PC-9 (cell line): ENCODE measurements around the gene CHPF2. TPM values are rescaled to one million over a fixed set of nuclear protein-coding genes. Genes with fewer than 3 reads are reported as not detected.

Source experiments
- BruUV-seq: library from RNA; stranded (reverse); fragments of 400-500 nt; replicated peaks from 2 replicates; lab custom pipeline; 2021; lab: Mats Ljungman, UMichigan
- CTCF ChIA-PET: fragments of 300-600 bp; sonication (Branson Sonifier 250); formaldehyde crosslinking; loops from one replicate; lab custom pipeline; 2022; ENCODE audit warnings: antibody characterized with exemption; lab: Charles Lee
- POLR2A ChIA-PET: fragments of 300-600 bp; sonication (Branson Sonifier 250); formaldehyde crosslinking; loops from one replicate; lab custom pipeline; 2022; ENCODE audit warnings: antibody characterized with exemption; ENCODE audit not compliant: unreplicated experiment; lab: Charles Lee
- DNase-seq, 2 experiments: peaks; one replicate each; pipeline versions ENCODE4 v3.0.0 to v3.0.0-alpha.2; 2015 to 2022; ENCODE audit warnings: mixed read lengths in 1 of 2
- H2AFZ ChIP-seq: fragments of 200-600 bp; sonication (generic); 2 replicates; pipeline ENCODE4 v1.8.1; 2017; ENCODE audit warnings: antibody characterized with exemption
- H3F3A ChIP-seq: fragments of 200-600 bp; sonication (generic); 2 replicates; pipeline ENCODE4 v1.8.1; 2017; ENCODE audit warnings: antibody characterized with exemption, mild to moderate bottlenecking, low read depth; ENCODE audit not compliant: insufficient read depth
- H3K27ac ChIP-seq: fragments of 200-600 bp; sonication (generic); 2 replicates; pipeline ENCODE4 v1.6.1; 2016; ENCODE audit warnings: mixed run types
- H3K27me3 ChIP-seq: fragments of 200-600 bp; sonication (generic); 2 replicates; pipeline ENCODE4 v1.6.1; 2016; ENCODE audit warnings: low read depth, mixed run types; ENCODE audit not compliant: insufficient read depth
- H3K36me3 ChIP-seq: fragments of 200-600 bp; sonication (generic); 2 replicates; pipeline ENCODE4 v1.6.1; 2016; ENCODE audit warnings: low read depth, mixed run types
- H3K4me1 ChIP-seq: fragments of 200-600 bp; sonication (generic); replicated peaks from 2 replicates; pipeline ENCODE4 v1.6.1; 2016; ENCODE audit warnings: mixed run types; ENCODE audit not compliant: insufficient read depth
- H3K4me2 ChIP-seq: fragments of 200-600 bp; sonication (generic); 2 replicates; pipeline ENCODE4 v1.6.1; 2017; ENCODE audit warnings: mixed run types
- H3K4me3 ChIP-seq: fragments of 200-600 bp; sonication (generic); 2 replicates; pipeline ENCODE4 v1.6.1; 2016; ENCODE audit warnings: mixed run types
- H3K79me2 ChIP-seq: fragments of 200-600 bp; sonication (generic); 2 replicates; pipeline ENCODE4 v1.6.1; 2017; ENCODE audit warnings: low read depth, mixed run types
- H3K9me2 ChIP-seq: fragments of 200-600 bp; sonication (generic); 2 replicates; pipeline ENCODE4 v1.8.1; 2017; ENCODE audit warnings: mild to moderate bottlenecking; ENCODE audit not compliant: insufficient read depth
- H3K9me3 ChIP-seq: fragments of 200-600 bp; sonication (generic); 2 replicates; pipeline ENCODE4 v1.8.1; 2016; ENCODE audit warnings: low read depth; ENCODE audit not compliant: insufficient read depth
- H4K20me1 ChIP-seq: fragments of 200-600 bp; sonication (generic); 2 replicates; pipeline ENCODE4 v1.8.1; 2017; ENCODE audit not compliant: insufficient read depth
- EZH2 ChIP-seq: fragments of 200-600 bp; sonication (generic); IDR thresholded peaks from 2 replicates; pipeline ENCODE4 v1.8.0; 2017; ENCODE audit warnings: antibody characterized with exemption, low read depth
- intact Hi-C: fragments of 100-400 bp; cut with micrococcal nuclease; formaldehyde crosslinking; loops from one replicate; pipeline ENCODE4 v1.10.0; 2022; ENCODE audit not compliant: unreplicated experiment
- total RNA-seq: library from RNA; stranded (reverse); gene quantifications from 2 replicates; pipeline ENCODE4 v1.2.3, GENCODE V29; 2021
- TF ChIP-seq, protein P1 (sequence below): fragments of 200-600 bp; sonication (generic); conservative IDR thresholded peaks from 2 replicates; pipeline ENCODE4 v1.6.1; 2017; ENCODE audit warnings: mixed run types, antibody characterized with exemption, mild to moderate bottlenecking, moderate library complexity

CHPF2 gene
- total RNA-seq, 1 experiment from 2014 or later, result 54.9 TPM

DNA sequence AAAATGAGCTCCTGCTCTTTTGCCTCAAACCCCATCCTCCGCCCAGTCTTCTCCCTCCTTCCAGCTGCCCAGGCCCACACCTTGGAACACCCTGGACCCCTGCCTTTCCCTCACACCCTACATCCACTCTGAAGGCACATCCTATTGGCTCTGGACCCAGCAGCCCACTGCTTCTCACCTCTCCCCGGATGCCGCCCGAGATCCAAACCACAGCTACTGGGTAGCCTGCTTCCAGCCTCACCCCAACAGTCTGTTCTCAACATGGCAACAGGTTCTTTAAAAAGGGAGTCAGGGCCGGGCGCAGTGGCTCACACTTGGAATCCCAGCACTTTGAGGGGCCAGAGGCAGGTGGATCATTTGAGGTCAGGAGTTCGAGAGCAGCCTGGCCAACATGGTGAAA is 25.7 kb downstream of the CHPF2 start:
- Histone ChIP-seq H3K9me3 (no peaks in the 10 kb centered on the region), H4K20me1 (no peaks in the 10 kb centered on the region), H2AFZ (no peak overlapping the region), H3K9me2 (no peaks in the 10 kb centered on the region), H3K4me2 (no peak overlapping the region), H3K4me1 (no peaks in the 10 kb centered on the region), H3K27ac (no peak overlapping the region), H3K4me3 (no peak overlapping the region), H3K27me3 (peaks cover 98% of the 10 kb centered on the region), H3K79me2 (no peaks in the 10 kb centered on the region), H3F3A (no peaks in the 10 kb centered on the region), H3K36me3 (no peaks in the 10 kb centered on the region)
- no peak for DNase-seq
- TF ChIP-seq, protein P1, sequence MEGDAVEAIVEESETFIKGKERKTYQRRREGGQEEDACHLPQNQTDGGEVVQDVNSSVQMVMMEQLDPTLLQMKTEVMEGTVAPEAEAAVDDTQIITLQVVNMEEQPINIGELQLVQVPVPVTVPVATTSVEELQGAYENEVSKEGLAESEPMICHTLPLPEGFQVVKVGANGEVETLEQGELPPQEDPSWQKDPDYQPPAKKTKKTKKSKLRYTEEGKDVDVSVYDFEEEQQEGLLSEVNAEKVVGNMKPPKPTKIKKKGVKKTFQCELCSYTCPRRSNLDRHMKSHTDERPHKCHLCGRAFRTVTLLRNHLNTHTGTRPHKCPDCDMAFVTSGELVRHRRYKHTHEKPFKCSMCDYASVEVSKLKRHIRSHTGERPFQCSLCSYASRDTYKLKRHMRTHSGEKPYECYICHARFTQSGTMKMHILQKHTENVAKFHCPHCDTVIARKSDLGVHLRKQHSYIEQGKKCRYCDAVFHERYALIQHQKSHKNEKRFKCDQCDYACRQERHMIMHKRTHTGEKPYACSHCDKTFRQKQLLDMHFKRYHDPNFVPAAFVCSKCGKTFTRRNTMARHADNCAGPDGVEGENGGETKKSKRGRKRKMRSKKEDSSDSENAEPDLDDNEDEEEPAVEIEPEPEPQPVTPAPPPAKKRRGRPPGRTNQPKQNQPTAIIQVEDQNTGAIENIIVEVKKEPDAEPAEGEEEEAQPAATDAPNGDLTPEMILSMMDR, result no peak
- no peak for TF ChIP-seq EZH2
- intact Hi-C loops, result no loop called here
- ChIA-PET CTCF (interaction anchor here (0.7 kb wide), 1 partner anchor 14 kb away, joined by 3 read pairs; no protein-coding TSS in a partner anchor), POLR2A (no interaction called here)
- no TSS peak for BruUV-seq

GRCh38 chr7:151260471-151260870 is 28.2 kb downstream of the CHPF2 start:
- no peak overlapping the region for H3K4me3 ChIP-seq
- no peaks in the 10 kb centered on the region for H3K79me2 ChIP-seq
- ChIA-PET POLR2A (no interaction called here), CTCF (no interaction called here)
- no peaks in the 10 kb centered on the region for H3K9me3 ChIP-seq
- no peaks in the 10 kb centered on the region for H3K9me2 ChIP-seq
- no peak overlapping the region for H2AFZ ChIP-seq
- no peaks in the 10 kb centered on the region for H4K20me1 ChIP-seq
- no peaks in the 10 kb centered on the region for H3K4me1 ChIP-seq
- no peak for TF ChIP-seq EZH2
- TF ChIP-seq, protein P1, result no peak
- DNase-seq, result no peak
- no peaks in the 10 kb centered on the region for H3F3A ChIP-seq
- no peaks in the 10 kb centered on the region for H3K36me3 ChIP-seq
- peaks cover 93% of the 10 kb centered on the region for H3K27me3 ChIP-seq
- H3K4me2 ChIP-seq, result no peak overlapping the region
- no peak overlapping the region for H3K27ac ChIP-seq
- intact Hi-C loops, result no loop called here
- BruUV-seq, result no TSS peak

DNA sequence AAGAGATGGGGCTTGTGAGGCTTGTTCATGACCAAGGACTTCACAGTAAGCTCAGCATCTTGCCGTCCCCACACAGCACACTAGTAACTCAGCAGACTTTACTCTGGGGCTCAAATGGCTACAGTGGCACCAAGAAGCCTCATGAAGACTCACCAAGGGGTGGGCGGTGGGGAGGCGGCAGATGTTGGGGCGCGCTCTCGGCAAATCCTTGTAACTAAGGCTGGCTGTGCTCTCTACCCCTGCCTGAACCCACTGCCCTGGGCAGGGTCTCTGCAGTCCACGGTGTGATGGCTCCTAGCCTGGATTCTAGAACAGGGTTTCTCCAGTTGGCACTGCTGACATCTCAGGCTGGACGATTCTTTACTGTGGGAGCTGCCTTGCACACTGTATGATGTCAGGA is 28.6 kb downstream of the CHPF2 start:
- CTCF ChIA-PET, result no interaction called here
- intact Hi-C loops, result no loop called here
- H2AFZ ChIP-seq, result no peak overlapping the region
- no peaks in the 10 kb centered on the region for H3F3A ChIP-seq
- no TSS peak for BruUV-seq
- H4K20me1 ChIP-seq, result no peaks in the 10 kb centered on the region
- DNase-seq, result no peak
- no peak overlapping the region for H3K4me2 ChIP-seq
- H3K9me2 ChIP-seq, result no peaks in the 10 kb centered on the region
- H3K27me3 ChIP-seq, result peaks cover 90% of the 10 kb centered on the region
- H3K4me3 ChIP-seq, result no peak overlapping the region
- H3K36me3 ChIP-seq, result no peaks in the 10 kb centered on the region
- no peaks in the 10 kb centered on the region for H3K9me3 ChIP-seq
- POLR2A ChIA-PET, result no interaction called here
- H3K79me2 ChIP-seq, result no peaks in the 10 kb centered on the region
- H3K27ac ChIP-seq, result no peak overlapping the region
- TF ChIP-seq EZH2, result no peak
- TF ChIP-seq, protein P1, result no peak
- no peaks in the 10 kb centered on the region for H3K4me1 ChIP-seq
